Endothelial cell of umbilical vein (primary cell): ENCODE data around the gene TIMELESS. TPM values are rescaled to one million over a fixed set of nuclear protein-coding genes. Genes with fewer than 3 reads are reported as not detected.

ENCODE experiments used
- BruUV-seq: library from RNA; stranded (reverse); fragments of 400-500 nt; replicated peaks from 2 replicates; lab custom pipeline; 2021; lab: Mats Ljungman, UMichigan
- CTCF ChIA-PET: fragments of 300-600, 350-600 bp; sonication (Branson Sonifier 250); formaldehyde crosslinking; loops from one replicate; lab custom pipeline; 2021; ENCODE audit warnings: antibody characterized with exemption, inconsistent platforms; lab: Charles Lee
- POLR2A ChIA-PET: fragments of 300-600, 350-600 bp; sonication (Branson Sonifier 250); formaldehyde crosslinking; loops from one replicate; lab custom pipeline; 2021; ENCODE audit warnings: antibody characterized with exemption, inconsistent platforms; lab: Charles Lee
- DNase-seq: peaks from one replicate; pipeline ENCODE4 v3.0.0-alpha.2; 2011; ENCODE audit warnings: low read depth, low spot score
- FAIRE-seq: peaks from 2 replicates; lab custom pipeline; 2011; peaks lifted over from hg19 to GRCh38; lab: Jason Lieb, UNC
- H2AFZ ChIP-seq: 2 replicates; pipeline ENCODE4 v1.6.0; 2012; ENCODE audit warnings: low read depth, low read length, control low read depth, inconsistent platforms
- H3K27ac ChIP-seq: 2 replicates; pipeline ENCODE4 v1.5.1; 2011; ENCODE audit warnings: low read depth, mild to moderate bottlenecking, control low read depth, low read length, moderate library complexity; ENCODE audit not compliant: insufficient read depth
- H3K27me3 ChIP-seq, 2 experiments: 2 replicates each; pipeline versions ENCODE4 v1.6.0 to v1.6.1; 2011; ENCODE audit warnings: low read length in 2 of 2, mixed read lengths in 1 of 2; ENCODE audit not compliant: control insufficient read depth in 2 of 2, insufficient read depth in 2 of 2
- H3K36me3 ChIP-seq, 2 experiments: 2 replicates in 1 of 2; 3 replicates in 1 of 2; pipeline ENCODE4 v1.5.1; 2011; ENCODE audit warnings: low read length in 2 of 2, mild to moderate bottlenecking in 1 of 2, moderate library complexity in 1 of 2; ENCODE audit not compliant: control insufficient read depth in 2 of 2, insufficient read depth in 2 of 2; ENCODE audit errors: extremely low read depth in 1 of 2
- H3K4me1 ChIP-seq: 3 replicates; pipeline ENCODE4 v1.5.1; 2011; ENCODE audit warnings: mild to moderate bottlenecking, low read length; ENCODE audit not compliant: control insufficient read depth, insufficient read depth; ENCODE audit errors: extremely low read depth
- H3K4me2 ChIP-seq: 2 replicates; pipeline ENCODE4 v1.6.1; 2011; ENCODE audit warnings: low read length, control low read depth, mixed read lengths; ENCODE audit not compliant: insufficient read depth
- H3K4me3 ChIP-seq, 3 experiments: fragments of 200-600 bp in 1 of 3; sonication (generic), shearing (Covaris generic) in 1 of 3; replicated peaks in 1 of 3; 2 replicates each; pipeline ENCODE4 v1.5.1; 2011 to 2016; ENCODE audit warnings: control low read depth in 3 of 3, low read length in 3 of 3, mild to moderate bottlenecking in 2 of 3, inconsistent platforms in 1 of 3, low read depth in 1 of 3, moderate library complexity in 1 of 3; ENCODE audit not compliant: insufficient read depth in 1 of 3
- H3K79me2 ChIP-seq: 2 replicates; pipeline ENCODE4 v1.6.0; 2012; ENCODE audit warnings: low read length, inconsistent platforms; ENCODE audit not compliant: control insufficient read depth, insufficient read depth
- H3K9ac ChIP-seq: replicated peaks from 2 replicates; pipeline ENCODE3; 2011; ENCODE audit warnings: low read length, control low read depth; ENCODE audit not compliant: insufficient read depth; ENCODE audit errors: extremely low read depth
- H3K9me1 ChIP-seq: replicated peaks from 3 replicates; pipeline ENCODE4 v1.6.0; 2011; ENCODE audit warnings: mild to moderate bottlenecking, low read length; ENCODE audit not compliant: control insufficient read depth, insufficient read depth; ENCODE audit errors: extremely low read depth
- H3K9me3 ChIP-seq: replicated peaks from 2 replicates; pipeline ENCODE4 v1.5.1; 2012; ENCODE audit warnings: low read length, inconsistent platforms; ENCODE audit not compliant: control insufficient read depth, insufficient read depth
- H4K20me1 ChIP-seq: replicated peaks from 2 replicates; pipeline ENCODE3; 2011; ENCODE audit warnings: mild to moderate bottlenecking, low read length; ENCODE audit not compliant: control insufficient read depth, insufficient read depth; ENCODE audit errors: extremely low read depth
- EZH2 ChIP-seq: IDR thresholded peaks from 2 replicates; pipeline ENCODE4 v1.6.1; 2012; ENCODE audit warnings: borderline replicate concordance, low read depth, mild to moderate bottlenecking, moderate library complexity, low read length, inconsistent platforms; ENCODE audit not compliant: severe bottlenecking
- GATA2 ChIP-seq: IDR thresholded peaks from 2 replicates; pipeline ENCODE4 v1.7.0; 2011; ENCODE audit warnings: low read depth, mild to moderate bottlenecking, moderate library complexity, mixed read lengths, low read length; ENCODE audit not compliant: insufficient read length, insufficient read depth
- JUN ChIP-seq: IDR thresholded peaks from 2 replicates; pipeline ENCODE4 v1.6.1; 2011; ENCODE audit warnings: borderline replicate concordance, low read depth; ENCODE audit not compliant: insufficient read length, insufficient read depth
- MAX ChIP-seq: IDR thresholded peaks from 2 replicates; pipeline ENCODE4 v1.6.1; 2011; ENCODE audit not compliant: insufficient read depth, insufficient read length
- MYC ChIP-seq: IDR thresholded peaks from one replicate; pipeline ENCODE4 v1.6.1; 2011; ENCODE audit warnings: mild to moderate bottlenecking, low read depth, low read length
- POLR2A ChIP-seq: IDR thresholded peaks from 2 replicates; pipeline ENCODE4 v1.6.1; 2012; ENCODE audit warnings: low read depth, mild to moderate bottlenecking, control low read depth, low read length
- POLR2AphosphoS5 ChIP-seq: IDR thresholded peaks from 2 replicates; pipeline ENCODE4 v1.6.1; 2012; ENCODE audit warnings: low read depth, mild to moderate bottlenecking, control low read depth, low read length, moderate library complexity; ENCODE audit not compliant: insufficient read depth
- dilution Hi-C: fragments of 300-500 bp; cut with MboI; formaldehyde crosslinking; loops from one replicate; pipeline ENCODE4 v1.15.0; 2019; ENCODE audit warnings: low sequenced_read_pairs; ENCODE audit not compliant: extremely low pct_ligation_motif_present
- intact Hi-C: fragments of 100-400 bp; cut with micrococcal nuclease; formaldehyde crosslinking; loops from one replicate; pipeline ENCODE4 v1.10.0; 2022
- polyA plus RNA-seq, 4 experiments: library from polyadenylated mRNA; depleted of rRNA in 3 of 4; stranded (reverse) in 3 of 4; unstranded in 1 of 4; fragments of >200 nt; gene quantifications; 2 replicates each; pipeline versions ENCODE4 v1.2.1 to v1.2.3, GENCODE V29; 2011 to 2012; ENCODE audit warnings: missing spikeins in 1 of 4
- total RNA-seq: library from RNA; stranded (reverse); gene quantifications from 2 replicates; pipeline ENCODE4 v1.2.3, GENCODE V29; 2021
- TF ChIP-seq, protein P1 (sequence below), 2 donors: IDR thresholded peaks; 1 replicate in 1 of 2; 2 replicates in 1 of 2; pipeline ENCODE4 v1.5.1; 2011; ENCODE audit warnings: low read length in 2 of 2, mild to moderate bottlenecking in 2 of 2, moderate library complexity in 2 of 2, control low read depth in 1 of 2, inconsistent platforms in 1 of 2, low read depth in 1 of 2; ENCODE audit not compliant: insufficient read depth in 1 of 2; ENCODE audit errors: extremely low read depth in 1 of 2

TIMELESS gene
- total and polyA plus RNA-seq, 2 donors (not counting 3 experiments of a cell fraction or from before 2014, with no cell fraction given), result 6.1 to 28.2 TPM

GRCh38 chr12:56375598-56376434, 73.4 kb downstream of the TIMELESS start:
- Histone ChIP-seq H3K4me2 (no peak overlapping the region), H3K79me2 (no peaks in the 10 kb centered on the region), H3K4me1 (peaks cover 13% of the 10 kb centered on the region), H3K27ac (no peak overlapping the region), H3K27me3 (no peaks in the 10 kb centered on the region), H3K4me3 (no peak overlapping the region), H4K20me1 (no peaks in the 10 kb centered on the region), H2AFZ (no peak overlapping the region), H3K36me3 (no peaks in the 10 kb centered on the region), H3K9ac (no peak overlapping the region), H3K9me3 (no peaks in the 10 kb centered on the region), H3K9me1 (no peaks in the 10 kb centered on the region)
- ChIA-PET CTCF (interaction anchor here (0.7 to 3.7 kb wide), 7 partner anchors 10 to 88 kb away, joined by 3 to 15 read pairs (median 6); partner anchors contain the start of gene STAT2), POLR2A (no interaction called here)
- BruUV-seq, result no TSS peak
- intact Hi-C loops, result no loop called here
- no peak for TF ChIP-seq POLR2AphosphoS5
- no peak for TF ChIP-seq MAX
- TF ChIP-seq POLR2A, result no peak
- no peak for TF ChIP-seq JUN
- no peak for TF ChIP-seq MYC
- TF ChIP-seq EZH2, result no peak
- TF ChIP-seq, protein P1, sequence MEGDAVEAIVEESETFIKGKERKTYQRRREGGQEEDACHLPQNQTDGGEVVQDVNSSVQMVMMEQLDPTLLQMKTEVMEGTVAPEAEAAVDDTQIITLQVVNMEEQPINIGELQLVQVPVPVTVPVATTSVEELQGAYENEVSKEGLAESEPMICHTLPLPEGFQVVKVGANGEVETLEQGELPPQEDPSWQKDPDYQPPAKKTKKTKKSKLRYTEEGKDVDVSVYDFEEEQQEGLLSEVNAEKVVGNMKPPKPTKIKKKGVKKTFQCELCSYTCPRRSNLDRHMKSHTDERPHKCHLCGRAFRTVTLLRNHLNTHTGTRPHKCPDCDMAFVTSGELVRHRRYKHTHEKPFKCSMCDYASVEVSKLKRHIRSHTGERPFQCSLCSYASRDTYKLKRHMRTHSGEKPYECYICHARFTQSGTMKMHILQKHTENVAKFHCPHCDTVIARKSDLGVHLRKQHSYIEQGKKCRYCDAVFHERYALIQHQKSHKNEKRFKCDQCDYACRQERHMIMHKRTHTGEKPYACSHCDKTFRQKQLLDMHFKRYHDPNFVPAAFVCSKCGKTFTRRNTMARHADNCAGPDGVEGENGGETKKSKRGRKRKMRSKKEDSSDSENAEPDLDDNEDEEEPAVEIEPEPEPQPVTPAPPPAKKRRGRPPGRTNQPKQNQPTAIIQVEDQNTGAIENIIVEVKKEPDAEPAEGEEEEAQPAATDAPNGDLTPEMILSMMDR (IDR thresholded peaks at IDR 0.05; ENCODE audit: extremely low read depth in 1 of 2, insufficient read depth in 1 of 2, low read depth in 1 of 2, low read length in 2 of 2), result no peak
- TF ChIP-seq GATA2, result no peak
- dilution Hi-C loops, result no loop called here
- no peak for DNase-seq
- no peak for FAIRE-seq
